Left lung (tissue), 10 donors: ENCODE results near the gene ABCB4. TPM values are rescaled to one million over a fixed set of nuclear protein-coding genes. Genes with fewer than 3 reads are reported as not detected.
A peak's percentile ranks its signal among the peaks of the same experiment; 100 is the strongest.

Experiments used
- ATAC-seq: fragments of 200-7000 bp; cut with Tn5 transposase; one replicate; pipeline ENCODE4 v1.9.1; 2020; ENCODE audit warnings: moderate library complexity
- DNase-seq, 4 donors: peaks; one replicate each; pipeline ENCODE4 v3.0.0-alpha.2; 2013 to 2020
- H3K27ac ChIP-seq, 2 donors: fragments of 200-600 bp; sonication (generic) in 1 of 2; one replicate each; pipeline versions ENCODE4 v1.5.0 to v1.8.0; 2020 to 2021
- H3K27me3 ChIP-seq, 2 donors: fragments of 200-600 bp; sonication (generic) in 1 of 2; one replicate each; pipeline versions ENCODE4 v1.5.0 to v1.8.0; 2020 to 2021
- H3K36me3 ChIP-seq, 2 donors: fragments of 200-600 bp; sonication (generic) in 1 of 2; one replicate each; pipeline versions ENCODE4 v1.5.0 to v1.8.0; 2020 to 2021
- H3K4me1 ChIP-seq, 2 donors: fragments of 200-600 bp; one replicate each; pipeline ENCODE4 v1.8.0; 2021
- H3K4me3 ChIP-seq, 2 donors: fragments of 200-600 bp; sonication (generic) in 1 of 2; one replicate each; pipeline versions ENCODE4 v1.5.0 to v1.8.0; 2020 to 2021; ENCODE audit warnings: mild to moderate bottlenecking in 1 of 2
- H3K9me3 ChIP-seq, 2 donors: fragments of 200-600 bp; sonication (generic) in 1 of 2; one replicate each; pipeline versions ENCODE4 v1.5.0 to v1.8.0; 2020 to 2021
- intact Hi-C, 2 donors: fragments of 100-400 bp; cut with DNase I; formaldehyde crosslinking; loops; one replicate each; pipeline versions ENCODE4 v1.11.2 to v1.14.2; 2022
- polyA plus RNA-seq, 6 donors: library from polyadenylated mRNA; unstranded; fragments of 120-200 nt; gene quantifications; one replicate each; pipeline ENCODE4 v1.2.1, GENCODE V29; 2013; ENCODE audit not compliant: insufficient read length in 6 of 6
- total RNA-seq, 2 donors: library from RNA; stranded (reverse); fragmentation: NEBNext Ultra II Directional; extraction: Animal tissue kit (Norgen Biotek cat#: 25700); gene quantifications; one replicate each; pipeline ENCODE4 v1.2.1, GENCODE V29; 2021
- TF ChIP-seq, protein P1 (sequence below), 2 donors: fragments of 200-600 bp; sonication (generic) in 1 of 2; IDR thresholded peaks; one replicate each; pipeline versions ENCODE4 v1.5.0 to v1.8.0; 2021; ENCODE audit warnings: antibody characterized with exemption in 2 of 2
- donor health status: DM: no; HTN: yes; CAD: no.
- donor health status: DM: no; HTN: no; CAD: no.

Gene ABCB4
- total and polyA plus RNA-seq, 8 donors, result 0.16 to 1.8 (median 1.1) TPM

DNA sequence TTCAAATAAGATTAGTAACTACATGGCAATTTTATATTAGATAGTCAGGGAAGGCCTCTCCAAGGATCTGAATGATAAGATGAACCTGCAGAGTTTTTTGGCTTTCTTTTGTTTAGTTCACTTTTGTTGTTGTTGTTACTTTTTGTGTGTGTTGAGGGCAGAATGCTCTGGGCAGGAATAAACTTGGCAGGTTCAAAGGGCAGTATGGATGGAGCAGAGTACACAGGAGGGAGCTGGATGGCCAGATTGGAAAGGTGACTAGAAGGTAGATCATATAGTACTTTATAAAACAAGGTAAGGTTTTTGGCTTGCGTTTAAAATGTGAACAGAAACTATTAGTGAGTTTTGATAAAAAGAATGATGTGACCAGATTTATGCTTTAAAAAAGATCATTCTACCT, 112.1 kb downstream of the ABCB4 start:
- H3K36me3 ChIP-seq, result peaks cover 0 to 6% of the 10 kb centered on the region in 2 donors
- DNase-seq (no peak), ATAC-seq (no peak)
- no peak overlapping the region for H3K27ac ChIP-seq
- H3K27me3 ChIP-seq, result no peaks in the 10 kb centered on the region
- intact Hi-C loops, result no loop called here
- TF ChIP-seq, protein P1, sequence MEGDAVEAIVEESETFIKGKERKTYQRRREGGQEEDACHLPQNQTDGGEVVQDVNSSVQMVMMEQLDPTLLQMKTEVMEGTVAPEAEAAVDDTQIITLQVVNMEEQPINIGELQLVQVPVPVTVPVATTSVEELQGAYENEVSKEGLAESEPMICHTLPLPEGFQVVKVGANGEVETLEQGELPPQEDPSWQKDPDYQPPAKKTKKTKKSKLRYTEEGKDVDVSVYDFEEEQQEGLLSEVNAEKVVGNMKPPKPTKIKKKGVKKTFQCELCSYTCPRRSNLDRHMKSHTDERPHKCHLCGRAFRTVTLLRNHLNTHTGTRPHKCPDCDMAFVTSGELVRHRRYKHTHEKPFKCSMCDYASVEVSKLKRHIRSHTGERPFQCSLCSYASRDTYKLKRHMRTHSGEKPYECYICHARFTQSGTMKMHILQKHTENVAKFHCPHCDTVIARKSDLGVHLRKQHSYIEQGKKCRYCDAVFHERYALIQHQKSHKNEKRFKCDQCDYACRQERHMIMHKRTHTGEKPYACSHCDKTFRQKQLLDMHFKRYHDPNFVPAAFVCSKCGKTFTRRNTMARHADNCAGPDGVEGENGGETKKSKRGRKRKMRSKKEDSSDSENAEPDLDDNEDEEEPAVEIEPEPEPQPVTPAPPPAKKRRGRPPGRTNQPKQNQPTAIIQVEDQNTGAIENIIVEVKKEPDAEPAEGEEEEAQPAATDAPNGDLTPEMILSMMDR (IDR thresholded peaks at IDR 0.05), result no peak
- H3K4me1 ChIP-seq, result no peaks in the 10 kb centered on the region
- no peak overlapping the region for H3K4me3 ChIP-seq
- H3K9me3 ChIP-seq, result no peaks in the 10 kb centered on the region

DNA sequence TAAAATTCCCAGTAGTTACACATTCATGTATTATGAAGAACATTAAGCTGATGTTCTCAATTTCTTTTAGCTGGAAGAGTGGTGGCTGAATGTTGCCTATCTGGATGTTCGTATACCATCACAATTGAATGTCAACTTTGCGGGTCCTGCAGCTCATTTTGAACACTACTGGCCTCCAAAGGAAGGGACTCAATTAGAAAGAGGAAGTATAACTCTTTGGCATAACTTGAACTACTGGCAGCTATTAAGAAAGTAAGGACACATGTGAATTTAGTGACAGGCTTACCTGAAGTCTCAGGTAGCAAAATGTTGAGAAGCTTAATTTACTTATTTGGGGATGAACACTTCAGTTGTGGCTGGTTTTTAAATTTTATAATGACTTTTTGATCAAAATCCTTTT, 114.2 kb downstream of the ABCB4 start:
- TF ChIP-seq, protein P1 (IDR thresholded peaks at IDR 0.05), result no peak
- H3K27me3 ChIP-seq, result no peaks in the 10 kb centered on the region
- no peak for ATAC-seq
- no peaks in the 10 kb centered on the region for H3K9me3 ChIP-seq
- H3K27ac ChIP-seq, result no peak overlapping the region
- no peak overlapping the region for H3K4me3 ChIP-seq
- no peaks in the 10 kb centered on the region for H3K4me1 ChIP-seq
- DNase-seq, result no peak
- H3K36me3 ChIP-seq, result peaks cover 0 to 16% of the 10 kb centered on the region in 2 donors
- intact Hi-C loops, result no loop called here

DNA sequence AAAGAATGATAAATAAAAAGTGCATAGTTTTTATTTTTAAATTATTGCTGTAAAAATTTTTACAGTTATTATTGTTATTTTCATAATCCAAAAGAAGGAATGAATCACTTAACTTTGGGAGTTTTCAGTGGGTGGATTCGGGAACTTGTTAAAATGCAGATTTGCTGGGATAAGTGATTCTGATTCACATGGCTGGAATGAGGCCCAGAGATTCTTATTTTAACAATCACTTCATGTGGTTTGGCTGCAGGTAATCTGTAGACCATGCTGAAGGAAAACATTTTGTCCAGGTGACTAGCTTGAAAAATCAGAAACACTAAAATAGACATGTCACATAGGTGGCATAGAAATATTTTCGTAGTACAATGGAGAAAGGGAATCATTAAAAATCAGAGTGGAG, 116.1 kb downstream of the ABCB4 start:
- DNase-seq, result no peak
- intact Hi-C loops, result no loop called here

DNA sequence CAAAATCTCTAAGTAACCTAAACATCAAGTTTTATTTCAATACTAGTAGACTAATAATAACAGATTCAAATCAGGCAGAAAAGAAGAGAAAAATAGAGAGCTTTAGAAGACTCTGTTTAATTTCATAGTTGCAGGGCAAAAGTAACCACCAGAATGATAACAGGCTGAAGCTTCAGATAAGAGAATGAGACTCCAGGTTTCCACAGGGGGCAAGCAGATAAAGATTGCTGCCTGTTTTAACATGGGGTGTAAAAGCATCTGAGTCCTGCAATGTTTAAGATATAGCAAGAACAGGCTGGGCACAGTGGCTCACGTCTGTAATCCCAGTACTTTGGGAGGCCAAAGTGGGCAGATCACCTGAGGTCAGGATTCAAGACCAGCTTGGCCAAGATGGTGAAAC, 119.0 kb downstream of the ABCB4 start:
- H3K9me3 ChIP-seq, result peaks cover 0 to 24% of the 10 kb centered on the region in 2 donors
- ATAC-seq, result no peak
- H3K4me3 ChIP-seq, result no peak overlapping the region
- H3K36me3 ChIP-seq, result peaks cover 0 to 55% of the 10 kb centered on the region in 2 donors
- H3K27ac ChIP-seq, result no peak overlapping the region
- DNase-seq, result no peak
- no peaks in the 10 kb centered on the region for H3K4me1 ChIP-seq
- intact Hi-C loops, result no loop called here
- H3K27me3 ChIP-seq, result no peaks in the 10 kb centered on the region
- TF ChIP-seq, protein P1 (IDR thresholded peaks at IDR 0.05), result no peak

More for the DNA sequence above, 116.1 kb downstream of the ABCB4 start:
- Histone ChIP-seq H3K4me3 (no peak overlapping the region), H3K27ac (no peak overlapping the region), H3K9me3 (peaks cover 0 to 14% of the 10 kb centered on the region in 2 donors), H3K36me3 (peaks cover 0 to 33% of the 10 kb centered on the region in 2 donors), H3K27me3 (no peaks in the 10 kb centered on the region), H3K4me1 (no peaks in the 10 kb centered on the region)
- TF ChIP-seq, protein P1 (IDR thresholded peaks at IDR 0.05), result no peak
- peak; percentile 52 for ATAC-seq

DNA sequence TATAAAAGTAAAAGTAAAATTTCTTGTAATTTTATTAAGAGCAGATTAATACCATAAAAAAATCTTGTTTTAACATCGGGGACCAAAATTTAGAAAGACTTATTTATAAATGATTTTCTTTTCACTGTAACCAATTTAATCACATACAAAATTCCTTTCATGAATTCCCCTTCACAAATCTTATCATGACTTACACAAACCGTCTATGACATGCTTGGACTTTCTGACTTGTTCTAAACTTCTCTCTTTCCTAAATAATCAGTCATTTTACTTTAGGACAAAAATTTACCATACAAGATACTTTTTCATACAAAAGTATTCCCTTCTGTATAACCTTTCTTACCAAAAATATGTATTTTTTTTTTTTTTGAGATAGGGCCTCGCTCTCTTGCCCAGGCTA, 120.7 kb downstream of the ABCB4 start:
- intact Hi-C loops, result no loop called here
- ATAC-seq (no peak), DNase-seq (no peak)
- peaks cover 0 to 24% of the 10 kb centered on the region in 2 donors for H3K9me3 ChIP-seq
- no peak overlapping the region for H3K27ac ChIP-seq
- TF ChIP-seq, protein P1 (IDR thresholded peaks at IDR 0.05), result no peak
- H3K4me1 ChIP-seq, result no peaks in the 10 kb centered on the region
- peaks cover 0 to 65% of the 10 kb centered on the region in 2 donors for H3K36me3 ChIP-seq
- no peaks in the 10 kb centered on the region for H3K27me3 ChIP-seq
- H3K4me3 ChIP-seq, result no peak overlapping the region

Other genes starting within 250 kb of the ABCB4 start
- 10 to 100 TPM; 13.0 to 15.5 TPM for gene CROT, start 130.0 kb downstream of the ABCB4 start, total RNA-seq
- gene CROT, start 130.0 kb downstream of the ABCB4 start, polyA plus RNA-seq, result 10 to 100 TPM; 23.5 to 29.7 (median 28.3) TPM
- 1 to 10 TPM; 2.2 to 7.0 TPM for gene ABCB1, start 125.2 kb upstream of the ABCB4 start, total RNA-seq
- gene ABCB1, start 125.2 kb upstream of the ABCB4 start, polyA plus RNA-seq, result 1 to 10 TPM in 3 of 6 donors, under 1 TPM in 3; 0.31 to 1.1 (median 0.81) TPM
- gene RUNDC3B, start 152.7 kb upstream of the ABCB4 start, total RNA-seq, result 1 to 10 TPM in 1 of 2 donors, under 1 TPM in 1; 0.38 to 1.1 TPM
- under 1 TPM; 0.15 to 0.43 (median 0.34) TPM for gene RUNDC3B, start 152.7 kb upstream of the ABCB4 start, polyA plus RNA-seq